Stimulated activated CD4-positive, alpha-beta T cell treated with anti-CD3 and anti-CD28 coated beads, Interleukin-4, amount 100 ng/mL, for 4 hours (primary cell): ENCODE data around the gene C16orf54.
A peak's percentile ranks its signal among the peaks of the same experiment; 100 is the strongest.
"Not testable (repeated sequence)": the region's sequence is repeated elsewhere in the genome, so short reads cannot be mapped to it uniquely, and the experiment has no call there.

Experiments used
- DNase-seq, 2 experiments: peaks; one replicate each; pipeline ENCODE4 v3.0.0-alpha.2; 2020

C16orf54 gene

DNA sequence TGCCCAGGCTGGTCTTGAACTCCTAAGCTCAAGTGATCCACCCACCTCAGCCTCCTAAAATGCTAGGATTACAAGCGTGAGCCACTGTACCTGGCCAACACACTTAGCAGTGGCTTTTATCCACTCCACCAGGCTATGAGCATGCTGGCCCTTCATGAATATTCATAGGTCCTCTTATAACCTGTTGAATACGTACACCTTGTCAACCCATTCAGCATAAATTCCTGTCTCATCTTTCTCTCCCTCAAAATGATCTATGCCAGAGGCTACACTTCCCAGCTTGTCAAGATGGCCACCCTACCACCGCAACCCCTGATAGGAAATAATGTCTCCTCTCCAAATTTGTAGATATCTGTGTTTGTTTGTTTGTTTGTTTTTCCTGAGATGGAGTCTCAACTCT is 21.3 kb upstream of the C16orf54 start:
- no peak for DNase-seq

DNA sequence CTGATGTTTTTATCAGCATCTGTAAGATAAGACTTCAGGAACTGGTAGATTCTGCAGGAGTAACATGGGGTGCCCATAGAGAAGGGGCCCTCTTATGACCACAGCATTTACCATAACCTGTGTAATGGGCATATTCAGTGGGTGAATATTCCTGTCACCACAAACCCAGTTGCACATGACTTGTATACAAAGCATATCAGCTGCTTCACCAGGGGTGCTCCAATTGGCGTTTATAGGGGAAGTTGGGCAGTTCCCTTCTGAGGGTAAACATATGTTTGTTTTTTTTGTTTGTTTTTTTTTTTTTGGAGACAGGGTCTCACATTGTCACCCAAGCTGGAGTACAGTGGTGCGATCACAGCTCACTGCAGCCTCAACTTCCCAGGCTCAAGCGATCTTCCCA is 20.8 kb upstream of the C16orf54 start:
- DNase-seq = no peak

DNA sequence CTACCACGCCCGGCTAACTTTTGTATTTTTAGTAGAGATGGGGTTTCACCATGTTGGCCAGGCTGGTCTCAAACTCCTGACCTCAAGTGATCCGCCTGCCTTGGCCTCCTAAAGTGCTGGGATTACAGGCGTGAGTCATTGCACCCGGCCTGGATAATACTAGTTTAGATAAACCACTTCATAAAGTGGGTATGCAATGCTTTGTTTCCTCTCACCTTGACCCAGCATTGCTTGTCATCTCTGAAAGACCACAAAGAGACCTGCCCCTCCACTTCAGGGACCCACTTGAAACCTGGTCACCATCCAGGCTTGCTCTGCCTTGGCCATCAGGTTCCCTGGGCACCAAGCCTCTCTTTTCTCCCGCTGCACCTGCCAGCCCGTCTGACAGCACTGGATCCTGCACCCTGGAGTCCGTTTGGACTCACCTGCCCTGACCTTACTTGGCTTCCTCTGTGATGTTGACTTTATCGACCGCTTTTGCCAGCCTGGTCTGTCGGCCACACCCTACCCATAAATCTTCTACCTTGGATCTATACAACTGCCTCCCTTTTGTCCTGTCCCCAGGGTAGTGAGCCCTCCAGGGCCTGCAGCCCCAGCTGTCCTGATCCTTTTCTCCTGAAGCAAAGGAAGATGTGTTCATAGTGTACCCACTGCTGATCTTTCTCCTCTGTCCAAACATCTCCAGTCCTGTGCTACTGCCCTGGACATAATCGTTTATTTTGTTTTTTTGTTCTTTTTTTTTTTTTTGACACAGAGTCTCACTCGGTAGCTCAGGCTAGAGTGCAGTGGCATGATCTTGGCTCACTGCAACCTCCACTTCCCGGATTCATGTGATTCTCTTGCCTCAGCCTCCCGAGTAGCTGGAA is 19.6 kb upstream of the C16orf54 start:
- DNase-seq = no peak

DNA sequence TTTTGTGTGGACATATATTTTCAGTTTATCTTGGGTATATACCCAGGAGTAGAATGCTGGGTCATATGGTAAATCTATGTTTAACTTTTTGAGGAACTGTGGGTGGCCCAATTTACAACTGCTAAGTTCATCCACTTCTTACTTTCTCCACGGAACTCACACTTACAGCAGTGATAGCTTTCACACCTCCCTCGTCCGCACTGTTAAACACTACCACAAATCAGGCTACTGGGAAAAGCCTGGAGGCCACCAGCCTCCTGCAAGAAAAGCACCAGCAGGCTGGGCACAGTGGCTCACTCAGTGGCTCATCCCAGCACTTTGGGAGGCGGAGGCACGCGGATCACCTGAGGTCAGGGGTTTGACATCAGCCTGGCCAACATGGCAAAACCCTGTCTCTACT is 17.5 kb upstream of the C16orf54 start:
- no peak for DNase-seq

DNA sequence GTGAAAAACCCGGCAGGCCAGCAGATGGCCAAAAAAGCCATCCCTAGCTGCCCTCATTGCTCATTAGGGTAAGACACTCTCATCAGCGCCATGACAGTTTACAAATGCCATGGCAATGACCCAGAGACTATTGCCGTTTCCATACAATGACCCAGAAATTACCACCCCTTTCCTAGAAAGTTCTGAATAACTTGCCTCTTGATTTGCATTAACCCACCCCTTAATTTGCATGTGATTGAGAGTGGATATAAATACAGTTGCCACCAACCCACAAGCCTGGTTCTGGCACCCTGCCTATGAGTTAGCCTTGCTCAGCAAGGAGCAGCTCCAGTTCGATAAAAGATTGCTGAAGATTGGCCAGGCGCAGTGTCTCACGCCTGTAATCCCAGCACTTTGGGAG is 16.1 kb upstream of the C16orf54 start:
- DNase-seq = no peak

DNA sequence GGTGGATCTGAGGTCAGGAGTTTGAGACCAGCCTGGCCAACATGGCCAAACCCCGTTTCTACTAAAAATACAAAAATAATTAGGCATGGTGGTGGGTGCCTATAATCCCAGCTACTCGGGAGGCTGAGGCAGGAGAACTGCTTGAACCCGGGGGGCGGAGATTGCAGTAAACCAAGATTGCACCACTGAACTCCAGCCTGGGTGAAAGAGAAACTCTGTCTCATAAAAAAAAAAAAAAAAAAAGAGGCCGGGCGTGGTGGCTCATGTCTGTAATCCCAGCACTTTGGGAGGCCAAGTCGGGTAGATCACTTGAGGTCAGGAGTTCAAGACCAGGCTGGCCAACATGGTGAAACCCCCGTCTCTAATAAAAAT is 15.5 kb upstream of the C16orf54 start:
- DNase-seq = not testable (repeated sequence)

DNA sequence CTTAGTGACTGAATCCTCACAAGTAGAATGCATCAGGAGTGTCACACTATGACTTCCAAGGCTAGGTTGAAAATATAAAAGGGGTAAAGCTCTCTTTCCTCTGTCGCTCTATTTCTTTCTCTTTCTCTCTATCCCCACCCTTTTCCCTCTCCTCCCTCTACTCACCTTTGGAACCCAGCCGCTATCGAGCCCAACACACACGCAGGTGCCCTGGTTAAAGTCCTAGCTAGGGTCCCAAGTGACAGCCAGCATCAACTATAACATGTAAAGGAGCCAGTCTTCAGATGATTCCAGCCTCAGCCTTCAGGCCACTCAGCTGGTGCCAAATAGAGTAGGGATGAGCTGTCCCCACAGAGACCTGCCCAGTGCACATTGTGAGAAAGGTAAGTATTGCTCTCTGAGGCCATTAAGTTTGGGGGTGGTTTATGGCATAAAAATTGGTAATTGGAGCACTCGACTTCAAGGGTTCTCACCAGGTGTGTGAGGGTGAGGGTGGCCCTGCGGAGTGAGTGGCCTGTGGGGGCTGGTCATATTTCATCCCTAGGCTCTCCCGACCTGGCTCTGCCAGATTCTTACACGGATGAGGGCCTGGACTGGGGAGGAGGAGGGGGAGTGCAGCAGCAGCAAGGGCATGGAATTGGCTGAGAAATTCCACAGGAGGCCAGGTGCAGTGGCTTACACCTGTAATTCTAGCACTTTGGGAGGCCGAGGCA is 14.9 kb upstream of the C16orf54 start:
- no peak for DNase-seq

DNA sequence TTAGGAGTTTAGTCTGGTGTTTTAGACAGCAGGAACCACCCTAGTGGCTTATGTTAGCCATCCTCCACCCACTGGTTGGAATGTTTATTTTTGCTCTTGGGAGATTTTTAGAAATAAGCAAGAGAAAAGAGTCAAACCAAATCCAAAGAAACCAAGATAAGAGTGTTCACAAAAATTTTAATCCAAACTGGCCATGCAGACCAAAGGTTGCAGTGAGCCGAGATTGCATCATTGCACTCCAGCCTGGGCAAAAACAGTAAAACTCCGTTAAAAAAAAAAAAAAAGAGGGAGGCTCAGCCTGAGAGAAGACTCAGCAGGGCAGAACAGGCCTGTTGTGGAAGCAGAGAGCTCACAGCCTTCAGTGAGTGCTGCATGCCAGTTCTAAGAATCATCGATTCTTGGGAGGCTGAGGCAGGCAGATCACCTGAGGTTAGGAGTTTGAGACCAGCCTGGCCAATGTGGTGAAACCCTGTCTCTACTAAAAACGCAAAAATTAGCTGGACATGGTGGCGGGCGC is 12.2 kb upstream of the C16orf54 start:
- DNase-seq = no peak

DNA sequence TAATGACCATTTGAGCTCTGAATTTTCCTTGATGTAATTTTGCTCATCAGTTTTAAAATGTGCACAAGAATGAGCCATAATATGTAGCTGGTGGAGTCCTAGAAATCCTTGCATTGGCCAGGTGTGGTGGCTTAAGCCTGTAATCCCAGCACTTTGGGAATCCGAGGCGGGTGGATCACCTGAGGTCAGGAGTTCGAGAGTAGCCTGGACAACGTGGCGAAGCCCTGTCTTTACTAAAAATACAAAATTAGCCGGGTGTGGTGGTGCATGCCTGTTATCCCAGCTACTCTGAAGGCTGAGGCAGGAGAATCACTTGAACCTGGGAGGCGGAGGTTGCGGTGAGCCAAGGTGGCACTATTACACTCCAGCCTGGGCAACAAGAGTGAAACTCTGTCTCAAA is 11.3 kb upstream of the C16orf54 start:
- DNase-seq = not testable (repeated sequence)

DNA sequence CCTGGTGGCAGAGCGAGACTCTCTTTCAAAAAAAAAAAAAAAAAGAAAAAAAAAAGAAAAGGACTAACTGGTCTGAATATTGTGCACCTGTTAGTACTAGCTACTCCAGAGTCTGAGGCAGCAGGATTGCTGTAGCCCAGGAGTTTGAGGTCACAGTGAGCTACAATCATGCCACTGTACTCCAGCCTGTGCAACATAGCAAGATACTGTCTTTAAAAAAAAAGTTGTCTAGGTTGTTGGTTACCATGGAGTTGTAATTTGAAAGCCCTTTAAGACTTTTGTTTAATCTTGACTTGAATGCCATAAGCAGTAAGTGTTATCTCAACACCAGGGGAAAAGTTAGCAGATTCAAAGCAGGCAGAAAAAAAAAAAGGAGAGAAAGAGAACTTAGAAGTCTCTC is 10.9 kb upstream of the C16orf54 start:
- DNase-seq = no peak

DNA sequence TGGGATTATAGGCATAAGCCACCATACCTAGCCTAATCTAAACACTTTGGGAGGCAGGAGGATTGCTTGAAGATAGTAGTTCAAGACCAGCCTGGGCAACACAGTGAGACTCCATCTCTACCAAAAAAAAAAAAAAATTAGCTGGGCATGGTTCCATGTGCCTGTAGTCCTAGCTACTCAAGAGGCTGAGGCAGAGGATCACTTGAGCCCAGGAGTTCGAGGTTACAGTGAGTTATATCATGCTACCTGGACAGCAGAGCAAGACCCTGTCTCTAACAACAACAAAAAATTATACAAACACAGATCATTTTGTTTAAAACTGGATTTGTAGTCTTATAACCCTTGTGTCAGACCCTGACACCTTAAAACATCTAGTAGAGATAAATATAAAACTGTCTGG is 7.7 kb upstream of the C16orf54 start:
- DNase-seq = no peak

DNA sequence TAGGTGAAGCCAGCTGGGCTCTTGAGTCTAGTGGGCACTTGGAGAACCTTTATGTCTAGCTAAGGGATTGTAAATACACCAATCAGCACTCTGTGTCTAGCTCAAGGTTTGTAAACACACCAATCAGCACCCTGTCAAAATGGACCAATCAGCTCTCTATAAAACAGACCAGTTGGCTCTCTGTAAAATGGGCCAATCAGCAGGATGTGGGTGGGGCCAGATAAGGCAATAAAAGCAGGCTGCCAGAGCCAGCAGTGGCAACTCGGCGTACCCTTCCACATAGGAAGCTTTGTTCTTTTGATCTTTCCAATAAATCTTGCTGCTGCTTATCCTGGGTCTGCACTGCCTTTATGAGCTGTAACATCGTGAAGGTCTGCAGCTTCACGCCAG is 3.0 kb upstream of the C16orf54 start:
- not testable (repeated sequence) for DNase-seq

DNA sequence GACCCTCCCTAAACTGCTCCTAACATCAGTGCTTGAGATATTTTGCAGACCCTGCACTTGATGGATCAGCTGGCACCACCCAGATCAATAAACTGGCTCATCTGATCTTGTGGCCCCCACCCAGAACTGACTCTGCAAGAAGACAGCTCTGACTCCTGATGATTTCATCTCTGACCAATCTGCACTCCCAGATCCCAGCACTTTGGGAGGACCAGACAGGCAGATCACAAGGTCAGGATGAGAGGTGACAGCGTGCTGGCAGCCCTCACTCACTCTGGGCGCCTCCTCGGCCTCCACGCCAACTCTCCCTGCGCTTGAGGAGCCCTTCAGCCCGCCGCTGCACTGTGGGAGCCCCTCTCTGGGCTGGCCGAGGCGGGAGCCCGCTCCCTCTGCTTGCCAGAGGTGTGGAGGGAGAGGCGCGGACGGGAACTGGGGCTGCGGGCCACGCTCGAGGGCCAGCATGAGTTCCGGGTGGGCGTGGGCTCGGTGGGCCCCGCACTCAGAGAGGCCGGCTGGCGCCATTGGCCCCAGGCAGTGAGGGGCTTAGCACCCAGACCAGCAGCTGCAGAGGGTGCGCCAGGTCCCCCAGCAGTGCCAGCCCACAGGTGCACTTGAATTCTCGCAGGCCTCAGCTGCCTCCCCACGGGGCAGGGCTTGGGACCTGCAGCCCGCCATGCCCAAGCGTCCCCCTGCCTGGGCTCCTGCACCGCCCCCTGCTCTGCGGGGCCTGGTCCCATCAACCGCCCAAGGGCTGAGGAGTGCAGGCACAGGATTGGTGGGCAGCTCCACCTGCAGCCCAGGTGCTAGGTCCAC is 2.4 kb upstream of the C16orf54 start:
- no peak for DNase-seq

DNA sequence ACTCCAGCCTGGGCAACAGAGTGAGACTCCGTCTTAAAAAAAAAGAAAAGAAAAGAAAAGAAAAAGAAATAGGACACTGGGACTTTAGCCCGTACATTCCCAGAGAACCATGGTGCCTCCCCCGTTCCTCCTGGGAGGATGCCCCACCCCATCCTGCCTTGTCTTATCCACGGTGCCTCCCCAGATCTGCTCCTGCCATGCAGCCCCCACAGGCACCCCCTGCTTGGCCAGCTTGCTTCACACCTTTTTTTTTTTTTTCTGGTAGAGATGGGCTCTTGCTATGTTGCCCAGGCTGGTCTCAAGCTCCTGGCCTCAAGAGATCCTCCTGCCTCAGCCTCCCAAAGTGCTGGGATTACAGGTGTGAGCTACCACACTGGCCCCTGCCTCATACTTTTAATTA is 728 bp upstream of the C16orf54 start:
- not testable (repeated sequence) for DNase-seq

DNA sequence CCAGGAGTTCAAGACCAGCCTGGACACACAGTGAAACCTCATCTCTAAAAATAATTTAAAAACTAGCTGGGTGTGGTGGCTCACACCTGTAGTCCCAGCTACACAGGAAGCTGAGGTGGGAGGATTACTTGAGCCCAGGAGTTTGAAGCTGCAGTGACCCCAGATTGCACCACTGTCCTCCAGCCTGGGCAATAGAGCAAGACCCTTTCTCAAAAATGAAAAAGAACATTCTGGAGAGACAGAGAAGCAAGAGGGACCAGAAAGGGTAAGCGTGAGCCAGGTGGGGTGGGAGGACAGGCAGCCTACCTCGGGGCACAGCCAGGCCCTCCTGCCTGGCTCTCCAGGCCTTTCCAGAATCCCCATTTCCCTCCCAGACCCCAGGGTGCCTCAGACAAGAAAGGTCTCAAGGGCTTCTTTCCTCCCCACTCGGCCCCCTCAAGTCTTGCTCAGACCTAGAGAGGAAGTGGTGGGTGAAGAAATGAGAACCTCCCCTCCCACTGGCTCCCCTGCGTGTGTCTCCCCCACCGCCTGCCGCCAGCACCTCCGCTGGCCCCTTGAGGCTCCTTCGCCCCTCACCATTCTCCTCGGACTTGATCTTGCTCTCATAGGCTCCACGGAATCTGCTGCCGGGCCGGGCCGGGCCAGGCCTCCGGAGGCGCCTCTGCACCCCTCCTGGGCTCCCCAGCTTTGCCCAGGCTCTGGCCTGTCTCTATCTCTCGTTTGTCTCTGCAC is 503 bp downstream of the C16orf54 start:
- DNase-seq = peak; percentile 37 to 49

DNA sequence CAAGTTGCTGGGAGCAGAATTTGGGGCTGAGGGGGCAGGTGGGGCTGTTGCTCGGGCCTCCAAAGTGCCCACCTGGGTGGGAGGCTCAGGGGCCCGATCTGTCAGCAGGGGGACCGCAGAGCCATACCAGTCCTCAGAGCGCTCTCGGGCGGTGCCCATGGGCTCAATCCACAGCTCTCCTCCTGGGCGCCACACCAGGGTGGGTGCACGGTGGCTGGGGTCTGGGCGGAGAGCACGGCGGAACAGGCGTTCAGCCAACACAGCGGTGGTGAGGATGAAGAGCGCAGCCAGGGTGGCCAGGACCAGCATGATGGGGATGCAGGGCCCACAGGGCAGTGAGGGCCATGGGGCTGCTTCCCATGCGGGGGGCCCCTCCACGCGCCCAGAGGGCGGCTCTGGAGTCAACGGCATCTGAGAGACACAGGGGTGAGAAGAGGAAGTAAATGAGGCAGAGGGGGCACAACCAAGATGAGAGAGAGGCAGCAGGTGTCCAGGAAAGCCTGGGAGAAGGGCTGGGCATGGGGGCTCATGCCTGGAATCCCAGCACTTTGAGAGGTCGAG is 1.2 kb downstream of the C16orf54 start:
- no peak for DNase-seq

DNA sequence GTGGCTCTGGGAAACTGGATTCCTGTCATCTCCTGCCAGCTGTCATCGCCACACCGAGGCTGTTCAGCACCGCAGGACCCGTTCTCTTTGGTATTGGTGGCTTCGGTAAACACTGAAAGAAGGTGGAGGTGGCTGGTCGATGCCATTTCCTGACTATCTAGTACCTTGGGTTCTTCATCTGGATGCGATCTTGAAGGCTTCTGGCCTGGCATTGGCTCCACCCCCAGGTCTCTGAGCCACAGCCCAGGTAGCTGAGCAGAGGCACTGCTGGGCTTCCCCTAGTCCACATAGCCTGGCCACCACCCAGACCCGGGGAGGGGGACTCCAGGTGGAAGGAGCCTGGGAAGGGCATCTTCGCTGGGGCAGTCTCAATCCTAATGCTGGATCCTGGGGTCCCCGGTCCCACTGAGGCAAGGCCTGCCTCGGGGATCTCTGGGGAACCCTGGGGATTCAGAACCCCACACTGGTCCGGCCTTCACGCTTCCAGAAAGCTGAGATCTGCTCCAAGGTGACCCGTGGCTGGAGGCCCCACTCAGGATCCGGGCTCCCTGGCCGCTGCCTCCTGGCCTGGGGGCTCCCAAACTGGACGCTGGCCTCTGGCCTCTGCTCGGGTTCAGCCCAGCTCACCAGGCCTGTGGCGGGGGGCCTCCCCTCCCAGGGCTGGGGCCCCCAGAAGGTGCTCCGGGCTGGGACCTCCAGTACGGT is 1.8 kb downstream of the C16orf54 start:
- peak; percentile 14 to 30 for DNase-seq

DNA sequence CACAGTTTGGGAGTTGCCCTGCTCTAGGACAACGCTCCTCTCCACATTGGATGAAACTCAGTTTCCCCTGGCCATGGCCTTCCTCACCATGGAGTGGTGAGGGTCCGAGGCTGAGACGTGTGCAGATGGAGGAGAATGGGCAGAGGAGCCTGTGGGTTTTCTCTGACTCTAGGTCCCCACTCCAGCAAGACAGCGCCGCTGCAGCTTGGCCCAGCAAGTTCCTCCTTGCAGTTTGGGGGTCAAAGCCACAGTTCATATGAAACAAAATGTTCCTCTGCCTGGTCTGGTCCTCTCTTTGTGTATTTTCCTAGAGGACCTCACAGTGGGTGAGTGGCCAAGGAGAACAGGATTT is 2.3 kb downstream of the C16orf54 start:
- no peak for DNase-seq

DNA sequence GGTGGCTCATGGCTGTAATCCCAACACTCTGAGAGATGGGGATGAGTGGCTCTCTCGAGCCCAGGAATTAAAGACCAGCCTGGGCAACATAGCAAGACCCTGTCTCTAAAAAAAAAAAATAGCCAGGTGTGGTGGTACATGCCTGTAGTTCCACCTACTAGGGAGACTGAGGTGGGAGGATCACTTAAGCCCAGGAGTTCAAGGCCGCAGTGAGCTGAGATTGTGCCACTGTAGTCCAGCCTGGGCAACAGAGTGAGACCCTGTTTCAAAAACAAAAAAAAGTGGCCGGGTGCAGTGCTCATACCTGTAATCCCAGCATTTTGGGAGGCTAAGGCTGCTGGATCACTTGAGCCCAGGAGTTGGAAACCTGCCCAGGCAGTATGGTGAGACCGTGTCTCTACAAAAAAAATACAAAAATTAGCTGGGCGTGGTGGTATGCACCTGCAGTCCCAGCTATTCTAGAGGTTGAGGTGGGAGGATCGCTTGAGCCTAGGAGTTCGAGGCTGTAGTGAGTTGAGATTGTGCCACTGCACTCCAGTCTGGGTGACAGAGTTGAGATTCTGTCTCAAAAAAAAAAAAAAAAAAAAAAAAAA is 3.0 kb downstream of the C16orf54 start:
- DNase-seq = no peak

DNA sequence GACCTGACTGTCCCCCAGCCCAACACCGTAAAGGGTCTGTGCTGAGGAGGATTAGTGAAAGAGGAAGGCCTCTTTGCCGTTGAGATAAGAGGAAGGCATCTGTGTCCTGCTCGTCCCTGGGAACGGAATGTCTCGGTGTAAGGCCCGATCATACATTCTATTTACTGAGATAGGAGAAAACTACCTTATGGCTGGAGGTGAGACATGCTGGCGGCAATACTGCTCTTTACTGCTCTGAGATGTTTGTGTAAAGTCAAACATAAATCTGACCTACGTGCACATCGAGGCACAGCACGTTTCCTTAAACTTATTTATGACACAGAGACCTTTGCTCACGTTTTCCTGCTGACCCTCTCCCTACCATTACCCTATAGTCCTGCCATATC is 5.2 kb downstream of the C16orf54 start:
- DNase-seq = not testable (repeated sequence)

DNA sequence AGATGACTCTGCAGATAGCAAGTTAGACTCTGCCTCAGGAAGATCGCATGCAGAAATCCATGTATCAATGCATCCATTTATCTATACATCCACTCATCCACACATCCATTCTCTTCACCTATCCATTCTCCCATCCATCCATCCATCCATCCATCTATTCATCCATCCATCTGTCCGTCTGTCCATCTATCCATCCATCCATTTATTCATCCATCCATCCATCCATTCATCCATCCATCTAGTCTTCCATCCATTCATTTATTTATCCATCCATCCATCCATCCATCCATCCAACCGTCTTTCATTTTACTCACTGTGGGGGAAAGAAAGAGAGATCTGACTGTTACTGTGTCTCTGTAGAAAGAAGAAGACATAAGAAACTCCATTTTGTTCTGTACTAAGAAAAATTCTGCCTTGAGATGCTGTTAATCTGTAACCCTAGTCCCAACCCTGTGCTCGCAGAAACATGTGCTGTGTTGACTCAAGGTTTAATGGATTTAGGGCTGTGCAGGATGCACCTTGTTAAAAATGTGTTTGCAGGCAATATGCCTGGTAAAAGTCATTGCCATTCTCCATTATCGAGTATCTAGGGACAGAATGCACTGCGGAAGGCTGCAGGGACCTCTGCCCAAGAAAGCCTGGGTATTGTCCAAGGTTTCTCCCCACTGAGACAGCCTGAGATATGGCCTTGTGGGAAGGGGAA is 5.7 kb downstream of the C16orf54 start:
- not testable (repeated sequence) for DNase-seq
